HTR-8/SVneo (cell line): ENCODE results near the gene KNSTRN.

ENCODE experiments used
- DNase-seq: peaks from one replicate; pipeline ENCODE4 v3.0.0; 2011; ENCODE audit warnings: low spot score, mixed read lengths; ENCODE audit not compliant: insufficient read length
- FAIRE-seq: peaks from 2 replicates; lab custom pipeline; 2011; peaks lifted over from hg19 to GRCh38; lab: Jason Lieb, UNC

KNSTRN gene

DNA sequence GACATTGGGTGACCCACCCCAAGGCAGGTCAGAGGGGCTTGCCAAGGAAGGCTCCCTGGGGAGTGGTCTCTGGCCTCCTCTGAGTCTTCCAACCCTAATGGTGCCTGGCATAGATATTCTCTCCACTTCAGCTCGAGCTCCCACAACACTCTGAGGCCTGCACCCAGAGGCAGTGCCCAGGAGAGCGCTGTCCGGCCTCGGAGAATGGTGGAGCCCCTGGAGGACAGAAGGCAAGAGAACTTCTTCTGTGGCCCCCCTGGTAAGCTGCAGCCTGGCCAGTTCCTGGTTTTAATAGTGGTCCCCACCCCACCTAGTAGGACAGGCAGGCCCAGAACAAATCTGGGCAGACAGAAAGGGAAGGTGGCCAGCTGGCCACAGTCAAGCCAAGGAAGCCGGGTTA is 17.5 kb upstream of the KNSTRN start:
- DNase-seq: no peak
- FAIRE-seq: no peak

DNA sequence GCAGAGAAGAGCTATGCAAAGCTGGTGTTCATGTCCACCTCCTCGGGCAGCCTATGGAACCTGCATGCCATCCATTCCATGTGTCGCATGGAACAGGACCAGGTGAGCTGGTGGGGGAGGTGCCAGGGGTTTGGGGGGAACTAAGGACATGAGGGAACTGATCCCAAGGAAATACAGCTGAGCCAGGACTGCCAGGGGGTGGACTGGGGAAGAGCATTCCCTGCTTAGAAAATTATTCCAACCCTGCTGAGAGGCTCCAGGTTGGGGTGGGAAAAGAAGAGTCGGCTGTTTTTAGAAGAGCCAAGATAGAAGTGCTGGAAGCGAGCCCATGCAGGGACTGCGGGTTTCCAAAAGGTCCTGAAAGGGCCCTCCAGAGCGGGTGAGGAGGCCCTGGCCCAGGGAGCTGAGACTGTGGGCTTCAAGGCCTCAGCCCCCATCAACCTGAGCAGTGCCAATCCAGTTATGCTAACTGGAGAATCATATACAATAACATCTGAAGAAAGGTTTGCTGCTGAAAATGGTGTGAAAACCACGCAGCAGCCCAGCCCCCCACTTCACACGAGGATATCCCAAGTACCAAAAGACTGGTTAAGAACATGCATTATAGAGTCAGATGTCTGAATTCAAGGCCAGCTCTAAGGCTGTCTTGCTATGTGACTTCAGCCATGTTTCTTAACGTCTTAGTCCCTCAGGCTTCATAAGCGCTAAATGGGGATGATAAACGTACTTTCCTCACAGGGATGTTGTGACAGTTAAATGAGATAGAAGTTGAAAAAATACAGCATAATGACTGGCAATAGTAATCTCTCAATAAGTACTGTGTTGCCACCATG is 16.7 kb upstream of the KNSTRN start:
- FAIRE-seq (no peak), DNase-seq (no peak)

DNA sequence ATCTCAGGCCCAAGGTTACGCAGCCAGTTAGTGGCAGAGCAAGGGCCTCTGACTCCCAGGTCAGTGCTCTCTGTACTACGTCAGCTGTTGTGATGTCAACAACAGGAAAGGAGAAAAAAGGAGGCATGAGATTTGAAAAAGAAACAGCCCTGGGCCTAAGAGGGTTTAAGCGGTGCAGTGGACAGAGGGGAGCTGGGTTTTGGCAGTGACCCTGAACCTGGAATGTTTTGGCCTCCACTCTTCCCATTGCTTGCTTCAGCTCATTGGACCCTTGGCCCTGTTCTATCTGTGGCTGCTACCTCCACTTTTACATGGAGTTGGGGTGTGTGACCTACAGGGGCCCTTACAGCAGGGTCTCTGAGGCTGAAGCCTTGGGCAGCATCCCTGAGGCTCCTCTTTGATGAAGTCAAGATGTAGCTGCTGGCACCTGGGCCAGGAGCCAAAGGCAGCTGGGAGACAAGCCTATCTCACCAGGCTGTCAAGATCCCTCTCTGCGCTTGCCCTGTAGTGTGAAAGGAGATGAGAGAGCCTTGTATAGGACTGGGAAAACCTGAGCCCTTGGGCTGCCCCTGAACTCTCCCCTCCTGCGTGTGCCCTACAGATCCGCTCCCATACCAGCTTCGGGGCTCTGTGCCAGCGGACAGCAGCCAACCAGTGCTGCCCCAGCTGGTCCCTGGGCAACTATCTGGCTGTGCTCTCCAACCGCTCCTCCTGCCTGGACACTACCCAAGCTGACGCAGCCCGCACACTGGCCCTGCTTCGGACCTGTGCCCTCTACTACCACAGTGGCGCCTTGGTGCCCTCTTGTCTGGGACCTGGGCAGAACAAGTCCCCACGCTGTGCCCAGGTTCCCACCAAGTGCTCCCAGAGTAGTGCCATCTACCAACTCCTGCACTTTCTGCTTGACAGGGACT is 15.8 kb upstream of the KNSTRN start:
- no peak for FAIRE-seq
- no peak for DNase-seq

DNA sequence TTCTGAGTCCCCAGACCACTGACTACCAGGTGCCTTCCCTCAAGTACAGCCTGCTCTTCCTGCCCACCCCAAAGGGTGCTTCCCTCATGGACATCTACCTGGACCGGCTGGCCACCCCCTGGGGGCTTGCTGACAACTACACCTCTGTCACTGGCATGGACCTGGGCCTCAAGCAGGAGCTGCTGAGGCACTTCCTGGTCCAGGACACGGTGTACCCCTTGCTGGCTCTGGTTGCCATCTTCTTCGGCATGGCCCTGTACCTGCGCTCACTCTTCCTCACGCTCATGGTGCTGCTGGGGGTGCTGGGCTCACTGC is 15.2 kb upstream of the KNSTRN start:
- FAIRE-seq: no peak
- no peak for DNase-seq

DNA sequence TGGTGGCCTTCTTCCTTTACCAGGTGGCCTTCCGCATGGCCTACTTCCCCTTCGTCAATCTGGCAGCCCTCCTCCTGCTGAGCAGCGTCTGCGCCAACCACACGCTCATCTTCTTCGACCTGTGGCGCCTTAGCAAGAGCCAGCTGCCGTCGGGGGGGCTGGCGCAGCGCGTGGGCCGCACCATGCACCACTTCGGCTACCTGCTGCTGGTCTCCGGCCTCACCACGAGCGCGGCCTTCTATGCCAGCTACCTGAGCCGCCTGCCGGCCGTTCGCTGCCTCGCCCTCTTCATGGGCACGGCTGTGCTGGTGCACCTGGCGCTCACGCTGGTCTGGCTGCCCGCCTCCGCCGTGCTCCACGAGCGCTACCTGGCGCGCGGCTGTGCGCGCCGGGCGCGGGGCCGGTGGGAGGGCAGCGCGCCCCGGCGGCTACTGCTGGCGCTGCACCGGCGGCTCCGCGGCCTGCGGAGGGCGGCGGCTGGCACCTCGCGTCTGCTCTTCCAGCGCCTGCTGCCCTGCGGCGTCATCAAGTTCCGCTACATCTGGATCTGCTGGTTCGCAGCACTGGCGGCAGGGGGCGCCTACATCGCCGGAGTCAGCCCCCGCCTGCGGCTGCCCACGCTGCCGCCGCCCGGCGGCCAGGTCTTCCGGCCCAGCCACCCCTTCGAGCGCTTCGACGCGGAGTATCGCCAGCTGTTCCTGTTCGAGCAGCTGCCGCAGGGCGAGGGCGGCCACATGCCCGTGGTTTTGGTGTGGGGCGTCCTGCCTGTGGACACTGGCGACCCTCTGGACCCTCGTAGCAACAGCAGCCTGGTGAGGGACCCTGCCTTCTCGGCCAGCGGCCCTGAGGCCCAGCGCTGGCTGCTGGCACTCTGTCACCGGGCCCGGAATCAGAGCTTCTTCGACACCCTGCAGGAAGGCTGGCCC is 14.6 kb upstream of the KNSTRN start:
- FAIRE-seq (no peak), DNase-seq (no peak)

DNA sequence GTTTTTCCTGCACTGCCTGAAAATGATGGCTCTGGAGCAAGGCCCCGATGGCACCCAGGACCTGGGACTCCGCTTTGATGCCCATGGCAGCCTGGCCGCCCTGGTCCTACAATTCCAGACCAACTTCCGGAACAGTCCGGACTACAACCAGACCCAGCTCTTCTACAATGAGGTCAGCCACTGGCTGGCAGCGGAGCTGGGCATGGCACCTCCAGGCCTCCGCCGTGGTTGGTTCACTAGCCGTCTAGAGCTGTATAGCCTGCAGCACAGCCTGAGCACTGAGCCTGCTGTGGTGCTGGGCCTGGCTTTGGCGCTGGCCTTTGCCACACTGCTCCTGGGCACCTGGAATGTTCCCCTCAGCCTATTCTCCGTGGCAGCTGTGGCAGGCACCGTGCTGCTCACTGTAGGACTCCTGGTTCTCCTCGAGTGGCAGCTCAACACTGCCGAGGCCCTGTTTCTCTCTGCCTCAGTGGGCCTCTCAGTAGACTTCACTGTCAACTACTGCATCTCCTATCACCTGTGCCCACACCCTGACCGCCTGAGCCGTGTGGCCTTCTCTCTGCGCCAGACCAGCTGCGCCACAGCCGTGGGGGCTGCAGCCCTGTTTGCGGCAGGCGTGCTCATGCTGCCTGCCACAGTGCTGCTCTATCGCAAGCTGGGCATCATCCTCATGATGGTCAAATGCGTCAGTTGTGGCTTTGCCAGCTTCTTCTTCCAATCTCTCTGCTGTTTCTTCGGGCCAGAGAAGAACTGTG is 13.6 kb upstream of the KNSTRN start:
- DNase-seq (no peak), FAIRE-seq (no peak)

DNA sequence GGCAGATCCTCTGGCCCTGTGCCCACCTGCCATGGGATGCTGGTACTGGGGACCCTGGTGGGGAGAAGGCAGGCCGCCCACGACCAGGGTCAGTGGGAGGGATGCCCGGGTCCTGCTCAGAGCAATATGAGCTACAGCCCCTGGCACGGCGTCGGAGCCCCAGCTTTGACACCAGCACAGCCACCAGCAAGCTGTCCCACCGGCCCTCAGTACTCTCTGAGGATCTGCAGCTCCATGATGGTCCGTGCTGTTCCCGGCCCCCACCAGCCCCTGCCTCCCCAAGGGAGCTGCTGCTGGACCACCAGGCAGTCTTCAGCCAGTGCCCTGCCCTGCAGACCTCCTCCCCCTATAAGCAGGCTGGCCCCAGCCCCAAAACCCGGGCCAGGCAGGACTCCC is 13.0 kb upstream of the KNSTRN start:
- no peak for DNase-seq
- no peak for FAIRE-seq

DNA sequence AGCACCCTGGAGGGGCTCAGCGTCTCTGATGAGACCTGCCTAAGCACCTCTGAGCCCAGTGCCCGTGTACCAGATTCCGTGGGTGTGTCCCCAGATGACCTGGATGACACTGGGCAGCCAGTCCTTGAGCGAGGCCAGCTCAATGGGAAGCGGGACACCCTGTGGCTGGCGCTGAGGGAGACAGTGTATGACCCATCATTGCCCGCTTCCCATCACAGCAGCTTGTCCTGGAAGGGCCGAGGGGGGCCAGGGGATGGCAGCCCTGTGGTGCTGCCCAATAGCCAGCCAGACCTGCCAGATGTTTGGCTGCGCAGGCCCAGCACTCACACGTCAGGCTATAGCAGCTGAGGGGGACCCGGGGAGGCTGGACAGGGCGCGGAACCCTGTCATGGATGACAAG is 12.6 kb upstream of the KNSTRN start:
- FAIRE-seq: no peak
- DNase-seq: no peak

DNA sequence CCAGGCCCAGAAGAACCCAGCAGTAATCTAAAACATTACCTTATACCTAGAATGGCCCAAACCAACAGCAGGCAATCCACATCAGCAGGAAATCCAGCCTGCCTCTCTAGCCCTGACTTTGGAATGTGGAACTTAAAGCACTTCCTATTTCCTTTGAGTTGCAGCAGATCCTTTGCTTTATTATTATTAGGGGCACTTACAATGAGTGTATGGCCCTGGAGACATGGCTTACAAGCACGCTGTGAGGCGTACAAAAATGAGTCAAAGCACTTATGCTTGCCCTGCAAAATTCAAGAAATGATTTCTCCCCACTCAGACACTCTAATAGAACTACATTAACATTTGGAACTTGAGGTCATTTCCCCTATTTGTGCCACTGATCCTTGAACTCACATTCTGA is 9.5 kb upstream of the KNSTRN start:
- FAIRE-seq: no peak
- DNase-seq: no peak

DNA sequence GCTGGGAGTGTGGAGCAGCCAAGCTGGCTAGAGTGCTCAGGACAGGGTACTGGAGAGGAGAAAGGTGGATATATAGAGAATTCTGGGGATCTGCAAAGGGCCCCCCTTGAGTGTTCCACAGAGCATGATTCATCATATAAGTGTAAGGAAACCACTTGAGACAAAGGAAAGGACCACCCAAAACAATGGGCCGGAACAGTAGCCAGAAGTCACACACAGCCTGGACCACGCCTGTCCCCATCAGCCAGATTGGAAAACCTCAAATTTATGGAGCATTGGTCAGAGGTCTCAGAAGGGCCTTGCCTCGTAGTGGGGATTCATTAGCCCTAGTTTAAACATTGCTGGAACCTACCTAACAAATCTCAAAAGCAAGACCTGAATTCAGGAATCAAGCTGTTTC is 4.9 kb upstream of the KNSTRN start:
- DNase-seq (no peak), FAIRE-seq (no peak)

DNA sequence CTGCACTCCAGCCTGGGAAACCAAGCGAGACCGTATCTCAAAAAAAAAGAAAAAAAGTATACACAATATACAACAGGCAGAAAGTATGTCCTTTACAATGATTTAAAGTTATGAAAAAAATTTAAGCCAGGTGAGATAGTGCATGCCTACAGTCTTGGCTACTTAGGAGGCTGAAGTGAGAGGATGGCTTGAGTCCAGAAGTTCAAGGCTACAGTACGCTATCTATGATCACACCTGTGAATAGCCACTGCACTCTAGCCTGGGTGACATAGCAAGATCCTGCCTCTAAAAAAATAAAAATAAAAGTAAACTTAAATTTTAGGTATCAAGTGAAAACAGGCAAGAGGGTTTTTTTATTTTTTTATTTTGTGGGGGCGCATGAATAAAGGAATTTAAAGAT is 3.1 kb upstream of the KNSTRN start:
- no peak for FAIRE-seq

DNA sequence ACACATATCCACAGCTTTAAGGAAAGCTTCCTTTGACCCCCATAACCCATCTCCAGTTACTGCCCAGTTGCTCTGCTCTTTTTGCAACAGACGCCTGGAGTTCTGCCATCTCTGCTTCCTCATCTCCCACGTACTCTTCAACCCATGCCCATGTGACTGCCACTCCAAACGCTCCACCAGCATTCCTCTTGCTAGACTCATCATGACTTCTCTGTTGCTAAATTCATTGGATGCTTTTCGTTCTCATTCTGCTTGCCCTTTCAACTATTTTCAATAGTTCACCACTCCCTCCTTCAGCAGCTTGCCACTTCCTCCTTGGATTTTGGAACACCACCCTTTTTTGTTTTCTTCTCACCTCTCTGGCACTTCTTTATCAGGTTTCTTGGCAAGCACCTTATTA is 2.7 kb upstream of the KNSTRN start:
- DNase-seq (peak; percentile 68), FAIRE-seq (peak; percentile 51)

More for the DNA sequence above, 3.1 kb upstream of the KNSTRN start:
- no peak for DNase-seq

DNA sequence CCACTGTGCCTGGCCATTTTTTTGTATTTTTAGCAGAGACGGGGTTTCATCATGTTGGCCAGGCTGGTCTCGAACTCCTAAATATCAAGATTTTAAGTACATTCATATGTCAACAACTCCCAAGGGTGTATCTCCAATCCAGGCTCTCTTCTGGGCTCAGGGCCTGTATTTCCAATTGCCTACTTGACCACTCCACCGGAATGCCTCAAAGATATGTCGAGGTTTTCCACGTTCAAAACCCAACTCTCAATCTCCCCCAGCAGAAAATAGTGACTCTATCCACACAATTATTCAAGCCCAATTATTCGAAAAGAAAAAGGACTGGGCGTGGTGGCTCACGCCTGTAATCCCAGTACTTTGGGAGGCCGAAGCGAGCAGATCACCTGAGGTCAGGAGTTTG is 1.9 kb upstream of the KNSTRN start:
- DNase-seq: no peak
- FAIRE-seq: no peak

DNA sequence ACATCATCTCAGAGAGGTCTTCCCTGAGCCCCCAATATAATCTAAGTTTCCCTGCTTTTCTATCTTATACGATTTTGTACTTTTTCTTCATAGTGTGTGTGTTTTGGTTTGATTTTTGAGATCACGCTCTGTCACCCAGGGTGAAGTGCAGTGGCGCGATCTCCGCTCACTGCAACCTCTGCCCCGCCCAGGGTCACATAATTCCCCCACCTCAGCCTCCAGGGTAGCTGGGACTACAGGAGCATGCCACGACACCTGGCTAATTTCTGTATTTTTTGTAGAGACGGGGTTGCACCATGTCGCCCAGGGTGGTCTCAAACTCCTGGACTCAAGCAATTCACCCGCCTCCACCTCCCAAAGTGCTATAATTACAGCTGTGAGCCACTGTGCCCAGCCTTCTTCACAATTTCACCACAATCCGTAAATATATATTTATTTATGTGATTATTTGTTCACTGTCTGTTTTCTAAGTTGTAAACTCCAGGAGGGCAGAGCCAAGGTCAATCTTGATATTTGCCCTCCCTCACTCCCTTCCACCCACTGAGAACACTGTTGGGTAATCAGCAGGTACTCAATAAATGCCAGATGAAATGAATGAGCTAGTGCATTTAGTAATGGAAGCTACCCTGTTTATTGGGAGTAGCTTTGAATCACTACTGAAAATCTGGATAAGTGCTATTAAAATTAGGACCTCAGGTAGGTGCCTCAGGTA is 547 bp upstream of the KNSTRN start:
- DNase-seq (no peak), FAIRE-seq (no peak)

DNA sequence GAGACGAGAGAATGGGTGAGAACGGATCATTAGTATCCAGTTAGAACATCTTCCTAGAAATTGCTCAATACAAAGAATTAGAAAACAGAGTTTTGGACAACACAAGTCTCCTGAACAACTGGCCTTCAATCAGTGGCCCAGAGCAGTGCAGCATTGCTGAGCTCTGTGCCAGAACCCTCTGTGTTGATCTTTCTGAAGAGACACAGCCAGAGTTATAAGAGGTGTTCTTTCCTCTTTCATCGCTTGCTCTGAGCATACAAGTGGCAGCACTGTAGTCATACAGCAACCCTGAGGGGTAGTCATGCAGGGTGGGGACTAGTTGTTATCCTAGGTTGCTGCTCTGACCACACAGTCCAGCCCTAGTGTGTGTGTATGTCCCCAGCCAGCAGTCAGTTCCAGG is 4.0 kb downstream of the KNSTRN start:
- DNase-seq: no peak
- no peak for FAIRE-seq

DNA sequence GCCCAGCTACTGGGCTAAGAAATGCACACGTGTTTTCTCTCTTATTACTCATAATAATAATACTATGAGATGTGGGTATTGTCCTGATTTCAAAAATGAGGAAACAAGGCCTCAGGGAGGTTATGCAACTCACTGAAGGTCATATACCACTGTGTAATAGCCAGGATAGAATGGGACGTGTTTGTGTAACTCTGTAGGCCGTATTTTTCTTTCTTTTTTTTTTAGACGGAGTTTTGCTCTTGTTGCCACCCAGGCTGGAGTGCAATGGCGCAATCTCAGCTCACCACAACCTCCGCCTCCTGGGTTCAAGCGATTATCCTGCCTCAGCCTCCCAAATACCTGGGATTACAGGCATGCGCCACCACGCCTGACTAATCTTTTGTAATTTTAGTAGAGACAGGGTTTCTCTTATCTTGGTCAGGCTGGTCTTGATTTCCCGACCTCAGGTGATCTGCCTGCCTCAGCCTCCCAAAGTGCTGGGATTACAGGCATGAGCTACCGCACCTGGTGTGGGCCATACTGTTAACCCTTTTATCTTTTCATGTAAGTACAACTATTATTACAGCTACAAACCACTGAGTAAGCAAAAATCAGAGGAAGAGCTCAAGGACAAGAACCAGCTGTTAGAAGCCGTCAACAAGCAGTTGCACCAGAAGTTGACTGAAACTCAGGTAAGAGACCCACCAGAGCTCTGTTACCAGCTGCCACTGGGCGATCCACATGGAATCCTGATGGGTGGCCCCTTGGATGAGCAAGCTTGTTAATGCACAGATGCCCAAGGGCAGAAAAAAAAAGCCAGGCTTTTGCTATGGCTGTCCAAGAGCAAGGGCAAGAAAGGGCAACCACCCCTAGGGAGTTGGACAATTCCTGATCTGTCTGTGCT is 6.7 kb downstream of the KNSTRN start:
- no peak for FAIRE-seq
- DNase-seq: no peak

DNA sequence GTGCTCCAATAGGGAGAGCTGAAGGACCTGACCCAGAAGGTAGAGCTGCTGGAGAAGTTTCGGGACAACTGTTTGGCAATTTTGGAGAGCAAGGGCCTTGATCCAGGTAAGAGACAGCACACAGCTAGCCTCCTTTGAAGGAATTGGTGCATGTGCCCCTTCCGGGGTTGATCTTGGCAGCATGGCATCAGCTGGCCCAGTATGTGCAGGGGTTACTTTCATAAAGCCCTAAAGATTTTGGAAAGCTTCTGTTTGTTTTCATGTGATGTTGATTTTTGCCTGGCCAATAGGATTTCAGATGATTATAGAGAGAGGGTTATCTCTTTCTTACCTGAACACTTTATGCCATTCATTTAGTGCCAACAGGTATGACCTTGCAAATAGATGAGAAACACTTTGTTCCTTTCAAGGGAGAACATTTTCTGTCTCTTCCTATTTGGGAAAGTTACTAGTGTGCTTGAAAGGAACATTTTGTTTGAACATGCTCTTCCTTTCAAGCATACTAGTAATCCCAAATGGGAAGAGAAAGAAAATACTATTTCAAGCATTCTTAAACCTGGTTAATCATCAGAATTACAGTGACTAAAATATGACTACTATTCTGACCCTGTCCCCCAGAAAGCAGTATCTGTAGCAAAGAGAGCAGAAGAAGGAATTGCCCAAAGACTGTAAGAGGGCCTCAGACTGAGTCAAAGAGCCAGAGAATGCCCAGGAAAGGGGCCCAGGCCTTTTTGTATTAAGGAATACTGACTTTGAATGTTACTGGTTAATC is 7.5 kb downstream of the KNSTRN start:
- FAIRE-seq (no peak), DNase-seq (no peak)
